Stimulated activated CD4-positive, alpha-beta T cell treated with anti-CD3 and anti-CD28 coated beads, Interleukin-1b, Interleukin-23, amount 100 ng/mL, for 1 hour (primary cell): ENCODE data around the gene LSM6.

Experiments used
- DNase-seq, 2 donors: peaks; one replicate each; pipeline ENCODE4 v3.0.0-alpha.2; 2020; ENCODE audit warnings: low read depth in 2 of 2

The LSM6 gene

GRCh38 chr4:146175541-146176453, at the start of gene LSM6:
Gene LSM6, plus strand, starts transcription at chr4:146175718. Its CDS starts 7,204 bp downstream, at chr4:146182922.
- peak; percentile 41 to 66 for DNase-seq

GRCh38 chr4:146132445-146132844, 43.1 kb upstream of the LSM6 start:
- DNase-seq, result peak in 1 of 2 donors; percentile 3

- DNase-seq, result no peak
Observed at GRCh38 chr4:146134761-146135445, 40.6 kb upstream of the LSM6 start.

- no peak for DNase-seq
Observed at GRCh38 chr4:146135941-146136340, 39.6 kb upstream of the LSM6 start.

- DNase-seq, result no peak
Observed at GRCh38 chr4:146142768-146143167, 32.8 kb upstream of the LSM6 start.

- DNase-seq, result no peak
Observed at GRCh38 chr4:146143888-146144287, 31.6 kb upstream of the LSM6 start.

GRCh38 chr4:146146918-146147317, 28.6 kb upstream of the LSM6 start:
- no peak for DNase-seq

GRCh38 chr4:146148021-146148420, 27.5 kb upstream of the LSM6 start:
- DNase-seq, result no peak

GRCh38 chr4:146154057-146154456, 21.5 kb upstream of the LSM6 start:
- DNase-seq, result no peak

GRCh38 chr4:146155152-146155724, 20.3 kb upstream of the LSM6 start:
- DNase-seq, result no peak

- DNase-seq, result no peak
Observed at GRCh38 chr4:146158036-146158745, 17.3 kb upstream of the LSM6 start.

- DNase-seq, result no peak
Observed at GRCh38 chr4:146159384-146160058, 16.0 kb upstream of the LSM6 start.

- DNase-seq, result no peak
Observed at GRCh38 chr4:146161243-146161642, 14.3 kb upstream of the LSM6 start.

- no peak for DNase-seq
Observed at GRCh38 chr4:146165221-146165620, 10.3 kb upstream of the LSM6 start.

- no peak for DNase-seq
Observed at GRCh38 chr4:146165840-146166239, 9.7 kb upstream of the LSM6 start.

- no peak for DNase-seq
Observed at GRCh38 chr4:146170149-146170548, 5.4 kb upstream of the LSM6 start.

GRCh38 chr4:146176891-146177290, 1.4 kb downstream of the LSM6 start:
- DNase-seq, result no peak

GRCh38 chr4:146178126-146178525, 2.6 kb downstream of the LSM6 start:
- DNase-seq, result no peak

- DNase-seq, result no peak
Observed at GRCh38 chr4:146179784-146180370, 4.4 kb downstream of the LSM6 start.

- DNase-seq, result no peak
Observed at GRCh38 chr4:146182443-146182842, 6.9 kb downstream of the LSM6 start.

GRCh38 chr4:146183209-146183608, 7.7 kb downstream of the LSM6 start:
- no peak for DNase-seq
